Activated CD4-positive, alpha-beta T cell treated with anti-CD3 and anti-CD28 coated beads, Interleukin-2, amount 10 ng/mL, durations not matched to agents 24 days and 14 days (primary cell): Measurements from ENCODE around the gene VASP. TPM values are rescaled to one million over a fixed set of nuclear protein-coding genes. Genes with fewer than 3 reads are reported as not detected.

ENCODE experiments used
- DNase-seq: peaks from one replicate; pipeline ENCODE4 v3.0.0; 2022
- H3K27ac Mint-ChIP-seq: one replicate; pipeline ENCODE4 v1.8.0; 2022; ENCODE audit warnings: mild to moderate bottlenecking, mixed read lengths
- H3K27me3 Mint-ChIP-seq: one replicate; pipeline ENCODE4 v1.8.0; 2022; ENCODE audit warnings: mixed read lengths
- H3K36me3 Mint-ChIP-seq: one replicate; pipeline ENCODE4 v1.8.0; 2022; ENCODE audit warnings: low read depth, mild to moderate bottlenecking, mixed read lengths
- H3K4me1 Mint-ChIP-seq: one replicate; pipeline ENCODE4 v1.8.0; 2021; ENCODE audit warnings: mixed read lengths
- H3K4me3 Mint-ChIP-seq: one replicate; pipeline ENCODE4 v1.8.0; 2022; ENCODE audit warnings: mild to moderate bottlenecking, moderate library complexity, mixed read lengths
- H3K9me3 Mint-ChIP-seq: one replicate; pipeline ENCODE4 v1.8.0; 2021; ENCODE audit warnings: mixed read lengths
- intact Hi-C: fragments of 100-400 bp; cut with micrococcal nuclease; formaldehyde crosslinking; loops from one replicate; pipeline ENCODE4 v1.15.1; 2023
- total RNA-seq: library from RNA; stranded (reverse); gene quantifications from 2 replicates; pipeline ENCODE4 v1.2.3, GENCODE V29; 2022

VASP gene
- total RNA-seq, 1 donor from 2014 or later, result 215 TPM

DNA sequence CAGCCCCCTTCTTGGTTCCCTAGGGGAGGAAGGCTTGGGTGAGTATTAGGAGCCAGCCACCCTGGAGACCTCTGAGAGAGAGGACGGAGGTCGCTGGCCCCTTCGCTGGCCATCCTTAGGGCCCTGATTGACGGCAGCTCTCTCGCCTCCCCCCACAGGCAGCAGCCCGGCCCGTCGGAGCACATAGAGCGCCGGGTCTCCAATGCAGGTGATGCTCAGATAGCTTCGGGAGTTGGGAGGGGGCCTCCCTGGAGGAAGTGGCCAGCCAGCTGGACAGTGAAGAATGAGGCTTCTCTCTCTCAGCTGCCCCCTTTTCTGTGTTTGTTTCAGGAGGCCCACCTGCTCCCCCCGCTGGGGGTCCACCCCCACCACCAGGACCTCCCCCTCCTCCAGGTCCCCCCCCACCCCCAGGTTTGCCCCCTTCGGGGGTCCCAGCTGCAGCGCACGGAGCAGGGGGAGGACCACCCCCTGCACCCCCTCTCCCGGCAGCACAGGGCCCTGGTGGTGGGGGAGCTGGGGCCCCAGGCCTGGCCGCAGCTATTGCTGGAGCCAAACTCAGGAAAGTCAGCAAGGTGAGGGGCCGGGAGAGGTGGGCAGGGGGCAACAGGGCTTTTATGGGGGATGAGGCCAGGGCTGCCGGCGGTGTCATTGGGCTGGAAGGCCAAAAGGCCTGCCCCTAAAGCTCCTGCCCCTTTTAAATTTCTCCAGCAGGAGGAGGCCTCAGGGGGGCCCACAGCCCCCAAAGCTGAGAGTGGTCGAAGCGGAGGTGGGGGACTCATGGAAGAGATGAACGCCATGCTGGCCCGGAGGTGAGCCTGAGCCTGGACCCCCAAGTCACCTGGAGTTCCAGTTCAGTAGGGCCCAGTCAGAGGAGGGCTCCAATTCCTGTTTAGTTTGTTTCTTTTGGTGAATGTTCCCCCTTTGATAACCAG, 15.0 kb downstream of the VASP start:
- Mint-ChIP-seq H3K27me3 (no peaks in the 10 kb centered on the region), H3K4me3 (no peak overlapping the region), H3K9me3 (no peaks in the 10 kb centered on the region), H3K36me3 (peaks cover 62% of the 10 kb centered on the region), H3K4me1 (peaks cover 16% of the 10 kb centered on the region), H3K27ac (no peak overlapping the region)
- intact Hi-C loops, result loop anchor here (2.0 to 5.0 kb wide), 2 partner anchors 15 to 35 kb away; partner anchors contain the start of gene VASP
- no peak for DNase-seq

- no peak overlapping the region for H3K4me3 Mint-ChIP-seq
- peaks cover 63% of the 10 kb centered on the region for H3K36me3 Mint-ChIP-seq
- H3K9me3 Mint-ChIP-seq, result no peaks in the 10 kb centered on the region
- peak overlapping the region; percentile 53 for H3K27ac Mint-ChIP-seq
- no peaks in the 10 kb centered on the region for H3K27me3 Mint-ChIP-seq
- DNase-seq, result peak; percentile 92
- intact Hi-C loops, result loop anchor here (1.0 to 5.0 kb wide), 4 partner anchors 17 to 120 kb away; partner anchors contain the start of gene VASP
- peaks cover 18% of the 10 kb centered on the region for H3K4me1 Mint-ChIP-seq
Observed at GRCh38 chr19:45523642-45524256, 16.5 kb downstream of the VASP start.

DNA sequence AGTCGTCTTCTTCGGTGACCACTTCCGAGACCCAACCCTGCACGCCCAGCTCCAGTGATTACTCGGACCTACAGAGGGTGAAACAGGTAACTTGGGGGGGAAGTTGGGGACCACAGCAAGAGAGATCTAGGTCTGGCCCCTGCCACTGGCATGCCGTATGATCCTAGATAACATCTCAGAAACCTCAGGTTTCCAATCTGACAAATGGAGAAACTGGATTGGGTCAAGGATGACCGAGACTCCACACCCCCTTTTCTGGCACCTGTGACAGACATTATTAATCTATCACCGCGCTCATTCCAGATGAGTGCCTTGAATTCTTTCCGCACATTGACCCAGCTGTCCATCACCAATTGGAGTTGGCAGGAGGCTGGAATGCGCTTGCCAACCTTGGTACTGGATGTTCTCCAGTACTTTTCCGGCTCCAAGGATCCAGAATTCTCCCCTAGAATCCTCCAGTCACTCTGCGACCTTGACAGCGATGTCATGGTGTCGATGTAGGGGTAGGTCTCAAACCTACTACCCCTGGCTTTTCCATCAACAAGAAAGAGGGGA, 17.4 kb downstream of the VASP start:
- DNase-seq, result no peak
- H3K27ac Mint-ChIP-seq, result no peak overlapping the region
- no peaks in the 10 kb centered on the region for H3K9me3 Mint-ChIP-seq
- H3K36me3 Mint-ChIP-seq, result peaks cover 64% of the 10 kb centered on the region
- intact Hi-C loops, result loop anchor here (5.0 kb wide), 1 partner anchor 33 kb away; no protein-coding TSS in a partner anchor
- peaks cover 18% of the 10 kb centered on the region for H3K4me1 Mint-ChIP-seq
- H3K4me3 Mint-ChIP-seq, result no peak overlapping the region
- no peaks in the 10 kb centered on the region for H3K27me3 Mint-ChIP-seq

- Mint-ChIP-seq H3K36me3 (peaks cover 55% of the 10 kb centered on the region), H3K4me1 (peaks cover 18% of the 10 kb centered on the region), H3K4me3 (no peak overlapping the region), H3K9me3 (no peaks in the 10 kb centered on the region), H3K27me3 (no peaks in the 10 kb centered on the region), H3K27ac (no peak overlapping the region)
- no peak for DNase-seq
- intact Hi-C loops, result no loop called here
Observed at GRCh38 chr19:45526143-45526542, 18.9 kb downstream of the VASP start.

GRCh38 chr19:45526971-45527370, 19.7 kb downstream of the VASP start:
- no peak overlapping the region for H3K4me3 Mint-ChIP-seq
- H3K4me1 Mint-ChIP-seq, result peaks cover 18% of the 10 kb centered on the region
- DNase-seq, result no peak
- peaks cover 52% of the 10 kb centered on the region for H3K36me3 Mint-ChIP-seq
- no peak overlapping the region for H3K27ac Mint-ChIP-seq
- H3K9me3 Mint-ChIP-seq, result no peaks in the 10 kb centered on the region
- intact Hi-C loops, result no loop called here
- no peaks in the 10 kb centered on the region for H3K27me3 Mint-ChIP-seq

- Mint-ChIP-seq H3K4me3 (no peak overlapping the region), H3K36me3 (peaks cover 51% of the 10 kb centered on the region), H3K27me3 (no peaks in the 10 kb centered on the region), H3K27ac (no peak overlapping the region), H3K4me1 (peaks cover 18% of the 10 kb centered on the region), H3K9me3 (no peaks in the 10 kb centered on the region)
- DNase-seq, result no peak
- intact Hi-C loops, result no loop called here
Observed at GRCh38 chr19:45527731-45528130, 20.5 kb downstream of the VASP start.

DNA sequence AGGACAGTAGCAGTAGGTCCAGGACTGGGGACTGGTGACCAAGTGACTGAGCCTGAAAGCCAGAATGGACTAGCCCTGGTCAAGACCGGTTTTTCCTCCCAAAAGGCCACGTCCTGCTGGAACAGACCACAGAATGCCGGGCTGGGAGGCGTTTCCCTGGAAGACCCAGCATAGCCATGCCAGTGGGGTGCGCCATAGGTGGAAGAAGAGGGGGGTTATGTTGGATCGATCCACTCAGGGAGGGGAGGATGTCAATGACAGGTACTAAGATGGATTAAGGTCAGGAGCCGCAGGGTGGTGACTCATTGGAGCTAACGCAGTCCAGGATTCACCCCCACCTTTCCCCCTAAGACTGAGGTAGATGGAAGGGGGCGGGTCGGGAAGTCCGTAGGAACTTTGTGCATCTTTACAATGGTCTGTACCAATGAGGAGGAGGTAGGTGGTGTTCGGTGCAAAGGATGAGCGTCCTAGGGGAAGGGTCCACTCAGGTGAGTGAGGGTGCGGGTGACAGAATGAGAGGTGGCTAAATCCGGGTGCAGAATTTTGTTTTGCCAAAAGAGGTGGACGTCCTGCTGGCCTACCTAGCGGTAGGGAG, 21.0 kb downstream of the VASP start:
- Mint-ChIP-seq H3K27ac (no peak overlapping the region), H3K4me1 (peaks cover 18% of the 10 kb centered on the region), H3K27me3 (no peaks in the 10 kb centered on the region), H3K9me3 (no peaks in the 10 kb centered on the region), H3K4me3 (no peak overlapping the region), H3K36me3 (peaks cover 51% of the 10 kb centered on the region)
- intact Hi-C loops, result no loop called here
- no peak for DNase-seq

DNA sequence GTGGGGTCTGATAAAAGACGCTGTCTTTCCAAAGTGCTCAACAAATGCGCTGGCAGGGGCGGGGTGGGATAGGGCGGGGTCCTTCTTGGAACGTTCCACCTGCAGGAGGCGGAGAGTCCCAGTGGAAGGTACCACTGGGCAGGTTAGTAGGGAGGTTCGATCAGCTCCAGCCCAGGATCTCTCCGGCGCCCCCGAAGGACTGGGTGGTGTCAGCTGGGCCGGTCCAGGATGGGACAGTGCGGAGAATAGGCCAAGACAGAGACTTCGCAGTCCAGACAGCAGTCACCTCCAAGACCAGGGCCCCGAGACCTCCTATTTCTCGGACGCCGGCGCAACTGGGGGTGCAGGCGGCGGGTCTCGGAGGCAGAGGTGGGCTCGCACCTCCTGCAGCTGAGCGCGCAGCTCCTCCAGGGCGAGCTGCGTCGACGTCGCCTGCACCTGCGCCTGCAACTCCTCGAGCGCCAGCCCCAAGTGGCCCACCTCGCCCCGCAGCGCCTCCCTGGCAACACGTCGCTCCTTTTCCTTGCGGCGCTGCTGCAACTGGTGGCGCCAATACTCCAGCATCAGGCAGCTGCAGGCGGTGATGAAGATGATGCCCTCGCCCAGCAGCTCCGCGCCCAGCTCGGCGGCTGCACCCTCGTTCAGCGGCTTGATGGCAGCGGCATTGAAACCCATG, 21.6 kb downstream of the VASP start:
- intact Hi-C loops, result no loop called here
- Mint-ChIP-seq H3K4me1 (peaks cover 12% of the 10 kb centered on the region), H3K36me3 (peaks cover 45% of the 10 kb centered on the region), H3K9me3 (no peaks in the 10 kb centered on the region), H3K27ac (peak overlapping the region; percentile 48), H3K4me3 (no peak overlapping the region), H3K27me3 (no peaks in the 10 kb centered on the region)
- DNase-seq, result no peak

- H3K4me3 Mint-ChIP-seq, result no peak overlapping the region
- H3K9me3 Mint-ChIP-seq, result no peaks in the 10 kb centered on the region
- peaks cover 40% of the 10 kb centered on the region for H3K36me3 Mint-ChIP-seq
- no peak overlapping the region for H3K27ac Mint-ChIP-seq
- no peaks in the 10 kb centered on the region for H3K27me3 Mint-ChIP-seq
- H3K4me1 Mint-ChIP-seq, result peaks cover 10% of the 10 kb centered on the region
- no peak for DNase-seq
- intact Hi-C loops, result no loop called here
Observed at GRCh38 chr19:45529420-45529785, 22.1 kb downstream of the VASP start.

DNA sequence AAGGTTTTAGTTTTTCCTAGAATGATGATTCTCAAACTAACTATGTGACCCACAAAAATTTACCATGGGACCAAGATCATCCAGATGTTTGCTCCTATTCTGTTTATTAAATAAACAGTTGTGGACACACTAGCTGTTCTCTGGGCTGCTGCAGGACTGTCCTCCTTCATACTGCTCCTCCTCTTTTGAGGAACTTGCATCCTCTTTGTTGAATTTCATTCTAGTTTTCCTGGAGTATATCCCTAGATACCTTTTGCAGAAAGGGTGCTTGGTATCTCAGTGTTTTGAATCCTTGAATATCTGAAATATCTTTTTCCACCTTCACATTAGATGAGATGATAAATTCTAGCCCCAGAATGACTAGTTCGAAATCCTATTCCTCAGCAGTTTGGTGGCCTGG, 24.1 kb downstream of the VASP start:
- intact Hi-C loops, result no loop called here
- DNase-seq, result no peak
- Mint-ChIP-seq H3K27me3 (no peaks in the 10 kb centered on the region), H3K27ac (no peak overlapping the region), H3K36me3 (peaks cover 27% of the 10 kb centered on the region), H3K9me3 (no peaks in the 10 kb centered on the region), H3K4me3 (no peak overlapping the region), H3K4me1 (peaks cover 8% of the 10 kb centered on the region)

DNA sequence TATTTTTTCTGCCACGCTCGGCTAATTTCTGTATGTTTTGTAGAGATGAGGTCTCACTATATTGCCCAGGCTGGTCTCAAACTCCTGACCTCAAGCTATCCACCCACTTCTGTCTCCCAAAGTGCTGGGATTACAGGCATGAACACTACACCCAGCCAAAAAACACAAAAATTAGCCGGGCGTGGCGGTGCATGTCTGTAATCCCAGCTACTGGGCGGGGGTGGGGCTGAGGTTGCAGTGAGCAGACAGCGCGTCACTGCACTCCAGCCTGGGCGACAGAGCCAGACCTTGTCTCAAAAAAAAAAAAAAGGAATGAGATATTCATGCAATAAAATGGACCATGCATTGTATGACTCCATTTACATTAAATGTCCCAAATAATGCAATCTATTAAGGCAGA, 32.2 kb downstream of the VASP start:
- H3K36me3 Mint-ChIP-seq, result peaks cover 9% of the 10 kb centered on the region
- H3K4me1 Mint-ChIP-seq, result peaks cover 6% of the 10 kb centered on the region
- no peaks in the 10 kb centered on the region for H3K9me3 Mint-ChIP-seq
- H3K27me3 Mint-ChIP-seq, result no peaks in the 10 kb centered on the region
- no peak overlapping the region for H3K27ac Mint-ChIP-seq
- no peak for DNase-seq
- intact Hi-C loops, result no loop called here
- H3K4me3 Mint-ChIP-seq, result no peak overlapping the region

DNA sequence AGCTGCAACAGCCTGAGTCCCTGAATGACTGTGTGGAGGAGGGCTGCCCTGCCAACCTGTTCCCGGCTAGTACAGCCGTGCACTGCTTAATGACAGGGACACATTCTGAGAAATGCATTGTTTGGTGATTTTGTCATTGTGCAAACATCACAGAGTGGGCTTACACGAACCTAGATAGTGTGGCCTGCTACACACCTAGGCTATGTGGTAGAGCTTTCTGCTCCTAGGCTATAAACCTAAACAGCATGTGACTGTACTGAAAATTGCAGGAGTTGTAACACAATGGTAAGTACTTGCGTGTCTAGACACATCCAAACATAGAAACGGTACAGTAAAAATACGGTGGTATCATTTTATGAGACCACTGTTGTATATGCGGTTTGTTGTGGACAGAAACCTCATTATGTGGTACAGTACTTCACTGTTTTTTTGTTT, 35.0 kb downstream of the VASP start:
- H3K36me3 Mint-ChIP-seq, result peaks cover 7% of the 10 kb centered on the region
- no peak overlapping the region for H3K27ac Mint-ChIP-seq
- H3K9me3 Mint-ChIP-seq, result no peaks in the 10 kb centered on the region
- no peak for DNase-seq
- intact Hi-C loops, result no loop called here
- H3K4me1 Mint-ChIP-seq, result peaks cover 6% of the 10 kb centered on the region
- H3K27me3 Mint-ChIP-seq, result no peaks in the 10 kb centered on the region
- H3K4me3 Mint-ChIP-seq, result no peak overlapping the region

DNA sequence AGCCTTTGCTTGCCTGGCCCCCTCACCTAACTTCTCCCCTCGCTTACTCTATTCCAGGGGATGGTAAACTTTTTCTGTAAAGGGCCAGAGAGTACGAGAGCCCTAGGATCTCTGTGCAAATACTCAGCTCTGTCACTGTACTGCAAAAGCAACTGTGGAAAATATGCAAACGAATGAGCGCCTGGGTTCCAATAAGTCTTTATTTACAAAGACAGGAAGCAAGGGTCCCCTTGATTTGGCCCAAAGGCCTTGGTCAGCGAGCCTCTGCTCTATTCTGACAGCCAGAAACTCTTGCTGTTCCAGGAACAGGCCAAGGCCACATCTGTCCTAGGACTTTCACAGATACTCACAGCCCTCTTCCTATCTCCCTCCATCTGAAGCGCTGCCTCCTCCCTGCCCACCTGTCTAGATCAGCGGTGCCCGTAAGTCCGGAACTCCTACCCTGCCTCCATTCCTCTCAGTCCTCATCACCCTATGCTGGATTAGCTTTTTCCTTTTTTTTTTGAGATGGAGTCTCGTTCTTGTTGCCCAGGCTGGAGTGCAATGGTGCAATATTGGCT, 40.0 kb downstream of the VASP start:
- no peak for DNase-seq
- intact Hi-C loops, result no loop called here
- peaks cover 4% of the 10 kb centered on the region for H3K36me3 Mint-ChIP-seq
- no peaks in the 10 kb centered on the region for H3K9me3 Mint-ChIP-seq
- peaks cover 6% of the 10 kb centered on the region for H3K4me1 Mint-ChIP-seq
- H3K27ac Mint-ChIP-seq, result peak overlapping the region; percentile 39
- no peaks in the 10 kb centered on the region for H3K27me3 Mint-ChIP-seq
- H3K4me3 Mint-ChIP-seq, result no peak overlapping the region
